PC-3 (cell line): ENCODE measurements around the gene REEP3. TPM values are rescaled to one million over a fixed set of nuclear protein-coding genes. Genes with fewer than 3 reads are reported as not detected.

Experiments
- ATAC-seq: fragments of 200-7000 bp; cut with Tn5 transposase; 2 replicates; pipeline ENCODE4 v1.9.1; 2020; ENCODE audit warnings: mild to moderate bottlenecking, moderate library complexity
- BruUV-seq: library from RNA; stranded (reverse); fragments of 400-500 nt; replicated peaks from 2 replicates; lab custom pipeline; 2021; lab: Mats Ljungman, UMichigan
- CTCF ChIA-PET: fragments of 300-600 bp; sonication (Branson Sonifier 250); formaldehyde crosslinking; loops from one replicate; lab custom pipeline; 2022; ENCODE audit warnings: antibody characterized with exemption; lab: Charles Lee
- POLR2A ChIA-PET: fragments of 300-600 bp; sonication (Branson Sonifier 250); formaldehyde crosslinking; loops from one replicate; lab custom pipeline; 2022; ENCODE audit warnings: antibody characterized with exemption; ENCODE audit not compliant: unreplicated experiment; lab: Charles Lee
- DNase-seq: peaks from one replicate; pipeline ENCODE4 v3.0.0-alpha.2; 2015
- H2AFZ ChIP-seq: fragments of 300-600 bp; sonication (generic); 2 replicates; pipeline ENCODE4 v1.6.0; 2016; ENCODE audit warnings: antibody characterized with exemption, low read length
- H3F3A ChIP-seq: fragments of 300-600 bp; sonication (generic); one replicate; pipeline ENCODE4 v1.6.0; 2017; ENCODE audit warnings: antibody characterized with exemption, low read length, control low read depth, mild to moderate bottlenecking; ENCODE audit not compliant: unreplicated experiment
- H3K27ac ChIP-seq: fragments of 300-600 bp; sonication (generic); 2 replicates; pipeline ENCODE4 v1.5.1; 2016; ENCODE audit warnings: mild to moderate bottlenecking, low read length
- H3K27me3 ChIP-seq: fragments of 300-600 bp; sonication (generic); 2 replicates; pipeline ENCODE4 v1.6.1; 2016; ENCODE audit warnings: low read length, mixed read lengths
- H3K36me3 ChIP-seq: fragments of 300-600 bp; sonication (generic); 2 replicates; pipeline ENCODE4 v1.6.1; 2016; ENCODE audit warnings: low read depth, mixed run types, low read length, mixed read lengths
- H3K4me1 ChIP-seq: fragments of 300-600 bp; sonication (generic); 2 replicates; pipeline ENCODE4 v1.5.1; 2016; ENCODE audit warnings: low read length; ENCODE audit not compliant: insufficient read depth
- H3K4me2 ChIP-seq: fragments of 300-600 bp; sonication (generic); 2 replicates; pipeline ENCODE4 v1.6.0; 2016; ENCODE audit warnings: low read length
- H3K4me3 ChIP-seq: fragments of 300-600 bp; sonication (generic); 2 replicates; pipeline ENCODE4 v1.5.1; 2016; ENCODE audit warnings: mild to moderate bottlenecking, low read length, mixed read lengths
- H3K79me2 ChIP-seq: fragments of 300-600 bp; sonication (generic); 2 replicates; pipeline ENCODE4 v1.6.1; 2017; ENCODE audit warnings: low read length, mixed read lengths
- H3K9ac ChIP-seq: fragments of 300-600 bp; sonication (generic); 2 replicates; pipeline ENCODE4 v1.6.0; 2016; ENCODE audit warnings: mild to moderate bottlenecking, low read length
- H3K9me2 ChIP-seq: fragments of 300-600 bp; sonication (generic); replicated peaks from 2 replicates; pipeline ENCODE4 v1.6.1; 2016; ENCODE audit warnings: mixed run types, low read length, mixed read lengths
- H3K9me3 ChIP-seq: fragments of 300-600 bp; sonication (generic); 2 replicates; pipeline ENCODE4 v1.6.1; 2016; ENCODE audit warnings: low read length, mixed read lengths
- H4K20me1 ChIP-seq: fragments of 300-600 bp; sonication (generic); 2 replicates; pipeline ENCODE4 v1.6.1; 2016; ENCODE audit warnings: low read length, mixed read lengths
- EZH2 ChIP-seq: fragments of 300-600 bp; sonication (generic); IDR thresholded peaks from one replicate; pipeline ENCODE4 v1.6.1; 2017; ENCODE audit warnings: antibody characterized with exemption, mild to moderate bottlenecking, low read length; ENCODE audit not compliant: unreplicated experiment
- EZH2phosphoT487 ChIP-seq: fragments of 300-600 bp; sonication (generic); IDR thresholded peaks from 2 replicates; pipeline ENCODE4 v1.6.1; 2018; ENCODE audit warnings: mild to moderate bottlenecking, antibody characterized with exemption, low read length, borderline replicate concordance
- intact Hi-C: fragments of 100-400 bp; cut with micrococcal nuclease; formaldehyde crosslinking; loops from 2 replicates; pipeline ENCODE4 v1.9.0; 2023
- total RNA-seq: library from RNA; depleted of rRNA; stranded (reverse); fragments of >200 nt; gene quantifications from 2 replicates; pipeline ENCODE4 v1.2.3, GENCODE V29; 2014
- TF ChIP-seq, protein P1 (sequence below): fragments of 300-600 bp; sonication (generic); conservative IDR thresholded peaks from 2 replicates; pipeline ENCODE4 v1.5.1; 2017; ENCODE audit warnings: antibody characterized with exemption, low read depth, mild to moderate bottlenecking, low read length

Gene REEP3
- total RNA-seq, 1 experiment from 2014 or later = 75.2 TPM

DNA sequence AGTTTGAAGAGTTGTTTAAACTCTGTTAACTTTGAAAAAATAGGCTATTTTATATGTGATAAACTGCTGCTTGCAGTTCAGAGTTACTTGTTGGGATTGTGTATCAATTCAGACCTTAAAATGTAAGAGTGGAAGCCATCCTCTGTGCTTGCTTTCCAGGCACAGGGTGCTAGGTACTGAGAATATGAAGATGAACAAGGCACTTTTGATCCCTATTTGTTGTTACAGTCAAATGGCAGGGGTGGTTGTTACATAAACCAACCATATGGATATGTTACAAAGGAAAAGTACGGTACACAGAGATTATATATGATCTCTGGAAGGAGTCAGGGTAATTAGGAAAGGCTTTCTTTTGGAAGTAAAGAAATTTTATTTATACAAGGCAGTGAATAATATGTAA, 63.8 kb downstream of the REEP3 start:
- BruUV-seq = no TSS peak

DNA sequence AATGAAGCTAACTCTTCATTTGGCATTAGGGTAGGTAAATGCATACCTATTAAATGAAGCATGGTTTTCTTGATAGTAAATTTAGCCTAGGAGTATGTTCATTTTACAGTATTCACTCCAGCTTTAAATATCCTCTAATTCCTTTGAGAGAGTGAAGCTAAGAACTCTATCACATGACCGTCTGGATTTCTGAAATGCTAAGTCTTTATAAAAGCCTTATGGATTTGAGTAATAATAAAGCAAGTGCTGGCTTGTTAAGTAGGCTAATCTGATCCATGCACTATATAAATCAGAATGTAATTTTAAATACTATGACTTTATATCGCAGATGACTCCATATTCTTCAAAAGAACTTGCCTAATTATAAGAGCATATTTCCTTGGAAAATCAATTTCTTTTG, 64.8 kb downstream of the REEP3 start:
- Histone ChIP-seq H3K36me3 (no peaks in the 10 kb centered on the region), H3F3A (no peaks in the 10 kb centered on the region), H4K20me1 (peaks cover 12% of the 10 kb centered on the region; the same call in 1 of the 2 replicates), H3K27me3 (no peaks in the 10 kb centered on the region), H3K9me3 (no peaks in the 10 kb centered on the region), H2AFZ (no peak overlapping the region), H3K4me2 (no peak overlapping the region), H3K4me1 (peaks cover 24% of the 10 kb centered on the region), H3K9ac (no peak overlapping the region), H3K27ac (no peak overlapping the region), H3K79me2 (peaks cover 45% of the 10 kb centered on the region), H3K4me3 (no peak overlapping the region), H3K9me2 (no peaks in the 10 kb centered on the region)
- no TSS peak for BruUV-seq
- intact Hi-C loops = loop anchor here (5.0 kb wide), 5 partner anchors 49 to 419 kb away; partner anchors contain the start of gene REEP3
- DNase-seq = no peak
- peak; percentile 39 for ATAC-seq
- TF ChIP-seq EZH2 = no peak
- no peak for TF ChIP-seq EZH2phosphoT487
- TF ChIP-seq, protein P1, sequence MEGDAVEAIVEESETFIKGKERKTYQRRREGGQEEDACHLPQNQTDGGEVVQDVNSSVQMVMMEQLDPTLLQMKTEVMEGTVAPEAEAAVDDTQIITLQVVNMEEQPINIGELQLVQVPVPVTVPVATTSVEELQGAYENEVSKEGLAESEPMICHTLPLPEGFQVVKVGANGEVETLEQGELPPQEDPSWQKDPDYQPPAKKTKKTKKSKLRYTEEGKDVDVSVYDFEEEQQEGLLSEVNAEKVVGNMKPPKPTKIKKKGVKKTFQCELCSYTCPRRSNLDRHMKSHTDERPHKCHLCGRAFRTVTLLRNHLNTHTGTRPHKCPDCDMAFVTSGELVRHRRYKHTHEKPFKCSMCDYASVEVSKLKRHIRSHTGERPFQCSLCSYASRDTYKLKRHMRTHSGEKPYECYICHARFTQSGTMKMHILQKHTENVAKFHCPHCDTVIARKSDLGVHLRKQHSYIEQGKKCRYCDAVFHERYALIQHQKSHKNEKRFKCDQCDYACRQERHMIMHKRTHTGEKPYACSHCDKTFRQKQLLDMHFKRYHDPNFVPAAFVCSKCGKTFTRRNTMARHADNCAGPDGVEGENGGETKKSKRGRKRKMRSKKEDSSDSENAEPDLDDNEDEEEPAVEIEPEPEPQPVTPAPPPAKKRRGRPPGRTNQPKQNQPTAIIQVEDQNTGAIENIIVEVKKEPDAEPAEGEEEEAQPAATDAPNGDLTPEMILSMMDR = no peak
- POLR2A ChIA-PET = no interaction called here
- CTCF ChIA-PET = interaction anchor here (0.5 kb wide), 1 partner anchor 30 kb away, joined by 3 read pairs; no protein-coding TSS in a partner anchor

More for the DNA sequence above, 63.8 kb downstream of the REEP3 start:
- no peaks in the 10 kb centered on the region for H3K36me3 ChIP-seq
- ChIA-PET CTCF (no interaction called here), POLR2A (interaction anchor here (0.9 kb wide), 1 partner anchor 418 kb away, joined by 11 read pairs; no protein-coding TSS in a partner anchor)
- no peaks in the 10 kb centered on the region for H3F3A ChIP-seq
- H4K20me1 ChIP-seq = peaks cover 12% of the 10 kb centered on the region; the same call in 1 of the 2 replicates
- peaks cover 24% of the 10 kb centered on the region for H3K4me1 ChIP-seq
- H3K9me2 ChIP-seq = no peaks in the 10 kb centered on the region
- H2AFZ ChIP-seq = no peak overlapping the region
- TF ChIP-seq, protein P1 = no peak
- TF ChIP-seq EZH2 = no peak
- no peak for TF ChIP-seq EZH2phosphoT487
- no peak for ATAC-seq
- H3K4me2 ChIP-seq = no peak overlapping the region
- intact Hi-C loops = loop anchor here (5.0 kb wide), 5 partner anchors 48 to 418 kb away; partner anchors contain the start of gene REEP3
- H3K79me2 ChIP-seq = peaks cover 38% of the 10 kb centered on the region
- no peak overlapping the region for H3K27ac ChIP-seq
- H3K9ac ChIP-seq = no peak overlapping the region
- no peaks in the 10 kb centered on the region for H3K9me3 ChIP-seq
- H3K27me3 ChIP-seq = no peaks in the 10 kb centered on the region
- DNase-seq = no peak
- no peak overlapping the region for H3K4me3 ChIP-seq

DNA sequence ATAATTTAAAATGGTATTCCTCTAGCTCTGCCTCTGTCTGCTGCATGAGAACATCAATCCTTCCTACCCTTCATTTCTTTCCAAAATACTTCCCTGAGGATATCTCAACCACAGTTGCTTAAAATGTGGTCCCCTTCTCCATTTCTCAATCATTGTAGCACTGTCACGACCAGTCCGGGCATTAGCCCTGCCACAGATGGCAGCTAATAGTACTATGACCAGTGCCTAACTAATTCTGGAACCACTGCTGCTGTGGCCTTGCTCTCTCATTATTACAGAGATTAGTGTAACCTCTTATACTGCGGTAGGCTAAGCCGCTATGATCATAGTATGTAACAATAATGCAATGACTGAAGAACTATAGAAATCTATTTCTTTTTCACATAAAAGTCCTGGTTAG, 66.0 kb downstream of the REEP3 start:
- TF ChIP-seq EZH2 (no peak), EZH2phosphoT487 (no peak)
- TF ChIP-seq, protein P1 = no peak

More for the DNA sequence above, 66.0 kb downstream of the REEP3 start:
- POLR2A ChIA-PET = no interaction called here
- ATAC-seq = no peak
- no TSS peak for BruUV-seq
- H3K27me3 ChIP-seq = no peaks in the 10 kb centered on the region
- DNase-seq = no peak
- no peak overlapping the region for H3K4me3 ChIP-seq
- H3F3A ChIP-seq = no peaks in the 10 kb centered on the region
- H2AFZ ChIP-seq = no peak overlapping the region
- H4K20me1 ChIP-seq = peaks cover 12% of the 10 kb centered on the region; the same call in 1 of the 2 replicates
- H3K9me2 ChIP-seq = no peaks in the 10 kb centered on the region
- intact Hi-C loops = loop anchor here (5.0 kb wide), 5 partner anchors 50 to 420 kb away; partner anchors contain the start of gene REEP3
- H3K4me2 ChIP-seq = no peak overlapping the region
- no peak overlapping the region for H3K9ac ChIP-seq
- H3K9me3 ChIP-seq = no peaks in the 10 kb centered on the region
- H3K27ac ChIP-seq = no peak overlapping the region
- no peaks in the 10 kb centered on the region for H3K36me3 ChIP-seq
- peaks cover 55% of the 10 kb centered on the region for H3K79me2 ChIP-seq
- CTCF ChIA-PET = interaction anchor here (0.6 kb wide), 1 partner anchor 421 kb away, joined by 3 read pairs; no protein-coding TSS in a partner anchor
- peaks cover 30% of the 10 kb centered on the region for H3K4me1 ChIP-seq
